Measurements from ENCODE around the gene ZNF516. TPM values are rescaled to one million over a fixed set of nuclear protein-coding genes. Genes with fewer than 3 reads are reported as not detected.

Gene ZNF516
- total and polyA plus RNA-seq, 2 of the 4 experiments (the other 2 are of a cell fraction), result 7.9 to 16.9 TPM

GRCh38 chr18:76463872-76464271, 31.2 kb downstream of the ZNF516 start:
- in situ Hi-C loops (cut with MboI; ENCODE audit: low sequenced_read_pairs), result loop anchor here (25.0 kb wide), 1 partner anchor 648 kb away; no protein-coding TSS in a partner anchor

More at GRCh38 chr18:76463872-76464271, 31.2 kb downstream of the ZNF516 start:
- H4K8ac ChIP-seq (ENCODE audit: low read depth in 2 of 2, low read length in 2 of 2), result no peak overlapping the region
- H3K9me1 ChIP-seq (ENCODE audit: insufficient read depth, low read length), result peaks cover 27% of the 10 kb centered on the region
- no peak overlapping the region for H3K4me2 ChIP-seq (ENCODE audit: low read depth, low read length)
- H3K14ac ChIP-seq (replicated peaks; ENCODE audit: low read depth, low read length), result no peak overlapping the region
- ATAC-seq (ENCODE audit: low read depth) (no peak), DNase-seq (no peak)
- H2BK120ac ChIP-seq (ENCODE audit: low read depth, low read length), result no peak overlapping the region
- no peak overlapping the region for H4K5ac ChIP-seq (ENCODE audit: low read depth, low read length)
- no peak overlapping the region for H3K4me3 ChIP-seq (ENCODE audit: insufficient read depth, low read depth, low read length)
- no peak overlapping the region for H2BK5ac ChIP-seq (ENCODE audit: low read depth, low read length, poor library complexity, severe bottlenecking)
- H3K4ac ChIP-seq (ENCODE audit: low read depth, low read length), result no peak overlapping the region
- no peaks in the 10 kb centered on the region for H3K9me3 ChIP-seq (ENCODE audit: control insufficient read depth, insufficient read depth, low read length)
- no peak overlapping the region for H3K23ac ChIP-seq (ENCODE audit: low read depth, low read length)
- H2AFZ ChIP-seq (replicated peaks; ENCODE audit: low read length, poor library complexity), result no peak overlapping the region
- no peak overlapping the region for H2BK20ac ChIP-seq (ENCODE audit: low read depth, low read length)
- H3K79me1 ChIP-seq (ENCODE audit: low read depth in 1 of 2, low read length in 2 of 2), result peaks cover 28 to 94% of the 10 kb centered on the region in 2 experiments
- H2BK15ac ChIP-seq (ENCODE audit: low read depth, low read length), result no peak overlapping the region
- peaks cover 18% of the 10 kb centered on the region; the same call in 1 of the 2 replicates for H3K36me3 ChIP-seq (ENCODE audit: control insufficient read depth, insufficient read depth, low read length)
- no peak for TF ChIP-seq ELK1 (IDR thresholded peaks at IDR 0.05; ENCODE audit: borderline replicate concordance, low read depth, low read length)
- TF ChIP-seq CEBPB (IDR thresholded peaks at IDR 0.05; ENCODE audit: low read depth, low read length), result no peak
- TF ChIP-seq SMC3 (IDR thresholded peaks at IDR 0.05; ENCODE audit: low read depth, low read length), result no peak
- no peak for TF ChIP-seq POLR2A (IDR thresholded peaks at IDR 0.05; ENCODE audit: low read depth, low read length)
- TF ChIP-seq CHD1 (IDR thresholded peaks at IDR 0.05; ENCODE audit: low read depth, low read length), result no peak
- no peak for TF ChIP-seq CTCF (conservative IDR thresholded peaks at IDR 0.05; ENCODE audit: low read depth, low read length)
- no peak for TF ChIP-seq MAFK (IDR thresholded peaks at IDR 0.05; ENCODE audit: low read depth, low read length)
- TF ChIP-seq BHLHE40 (IDR thresholded peaks at IDR 0.05; ENCODE audit: low read depth, low read length), result no peak
- no peak for TF ChIP-seq FOS (IDR thresholded peaks at IDR 0.05; ENCODE audit: low read depth, low read length)
- TF ChIP-seq USF2 (IDR thresholded peaks at IDR 0.05; ENCODE audit: low read depth, low read length), result no peak
- no peak for TF ChIP-seq RAD21 (IDR thresholded peaks at IDR 0.05; ENCODE audit: low read length)
- TF ChIP-seq MAZ (IDR thresholded peaks at IDR 0.05; ENCODE audit: borderline replicate concordance, low read depth, low read length), result no peak
- TF ChIP-seq RCOR1 (IDR thresholded peaks at IDR 0.05; ENCODE audit: insufficient replicate concordance, low read length), result no peak
- peaks cover 66% of the 10 kb centered on the region for H4K20me1 ChIP-seq (ENCODE audit: insufficient read depth, low read length)
- ChIA-PET POLR2A (ENCODE audit: unreplicated experiment) (no interaction called here), CTCF (no interaction called here)
- no peak overlapping the region for H3K56ac ChIP-seq (ENCODE audit: extremely low read depth, insufficient read depth, low read length)
- dilution Hi-C loops (cut with HindIII; ENCODE audit: low sequenced_read_pairs, unreplicated experiment), result no loop called here
- no peak overlapping the region for H2AK9ac ChIP-seq (replicated peaks; ENCODE audit: low read depth, low read length, poor library complexity)
- H3K9ac ChIP-seq (ENCODE audit: low read depth, low read length), result no peak overlapping the region
- no peak overlapping the region for H4K91ac ChIP-seq (ENCODE audit: insufficient read depth, low read depth, low read length)
- H3K27ac ChIP-seq (ENCODE audit: insufficient read depth, low read length), result no peak overlapping the region
- no TSS peak for BruUV-seq (replicated peaks)
- H3K27me3 ChIP-seq (ENCODE audit: control insufficient read depth, insufficient read depth, low read length), result no peaks in the 10 kb centered on the region
- H2AK5ac ChIP-seq (ENCODE audit: low read depth, low read length), result no peak overlapping the region
- 100% methylated on average over 2 of the region's 14 CpGs; no CpG with 5 or more reads in 1 of the 2 experiments for WGBS, 2 experiments (ENCODE audit: extremely low coverage in 2 of 2, insufficient read length in 1 of 2)
- peaks cover 22% of the 10 kb centered on the region for H3K4me1 ChIP-seq (ENCODE audit: control insufficient read depth, insufficient read depth, low read length)
- H3K18ac ChIP-seq (ENCODE audit: low read depth, low read length), result no peak overlapping the region
- intact Hi-C loops (cut with micrococcal nuclease), result no loop called here
